CD4-positive, alpha-beta T cell treated with Interleukin-15 for 1 hour (primary cell): Measurements from ENCODE around the gene DIP2C.
"Not testable (repeated sequence)": the region's sequence is repeated elsewhere in the genome, so short reads cannot be mapped to it uniquely, and the experiment has no call there.

Experiments
- DNase-seq: peaks from one replicate; pipeline ENCODE4 v3.0.0-alpha.2; 2020

DIP2C gene

DNA sequence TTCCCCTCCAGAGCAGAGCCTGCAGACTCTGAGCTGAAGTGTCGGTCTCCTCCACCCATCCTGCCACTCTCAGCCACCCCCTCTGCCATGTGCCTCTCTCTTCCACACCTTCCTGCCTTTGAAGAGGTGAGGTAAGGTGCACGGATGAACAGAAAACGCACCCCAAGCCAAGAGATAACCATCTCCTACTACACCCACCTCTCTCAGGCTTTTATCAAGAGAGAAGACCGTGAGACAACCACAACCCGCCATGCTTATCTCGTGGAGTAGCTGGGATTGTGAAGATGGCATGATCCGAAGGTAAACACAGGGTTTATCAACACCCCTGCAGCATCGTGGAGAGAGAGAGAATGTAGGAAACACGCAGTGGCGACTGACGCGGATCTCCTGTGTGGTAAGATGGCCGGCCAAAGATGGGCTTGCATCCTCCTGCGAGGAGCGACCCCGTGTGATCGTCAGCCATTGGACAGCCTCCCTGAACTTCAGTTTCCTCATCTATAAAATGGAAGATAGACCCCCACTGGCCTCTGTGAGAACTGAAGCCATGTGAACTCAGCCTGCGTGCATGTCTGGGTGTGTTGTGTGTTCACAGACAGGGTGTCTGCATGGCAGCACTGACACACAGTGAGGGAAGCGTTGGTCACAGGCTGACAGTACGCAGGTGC lies 219.0 kb downstream of the DIP2C start:
- peak; percentile 51 for DNase-seq

DNA sequence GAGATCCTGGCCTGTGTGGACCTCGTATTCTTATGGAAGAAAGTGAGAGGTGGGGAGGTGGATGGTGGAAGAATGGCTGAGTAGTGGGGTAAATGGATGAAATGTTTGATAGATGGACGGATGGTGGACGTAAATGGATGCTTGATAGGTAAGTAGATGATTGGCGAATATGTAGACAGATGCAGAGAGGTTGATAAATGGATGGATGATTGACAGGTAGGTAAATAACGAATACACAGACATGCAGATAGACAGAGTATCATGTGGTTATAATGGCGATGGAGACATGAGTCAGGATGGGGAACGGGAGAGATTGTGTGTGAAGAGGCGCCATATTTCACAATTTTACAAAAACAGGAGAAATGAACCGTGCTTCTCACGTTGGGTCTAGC lies 219.5 kb downstream of the DIP2C start:
- DNase-seq = no peak

- no peak for DNase-seq
These were observed 229.7 kb downstream of the DIP2C start for GRCh38 chr10:459743-460142.

DNA sequence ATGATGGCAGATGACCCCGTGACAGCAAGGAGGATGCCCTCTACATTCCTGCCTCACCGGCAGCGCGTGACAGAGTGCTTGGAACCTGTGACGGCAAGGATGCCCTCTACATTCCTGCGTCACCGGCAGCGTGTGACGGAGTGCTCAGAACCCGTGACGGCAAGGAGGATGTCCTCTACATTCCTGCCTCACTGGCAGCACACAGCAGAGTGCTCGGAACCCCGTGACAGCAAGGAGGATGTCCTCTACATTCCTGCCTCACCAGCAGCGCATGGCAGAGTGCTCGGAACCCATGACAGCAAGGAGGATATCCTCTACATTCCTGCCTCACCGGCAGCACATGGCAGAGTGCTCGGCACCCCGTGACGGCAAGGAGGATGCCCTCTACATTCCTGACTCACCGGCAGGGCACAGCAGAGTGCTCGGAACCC lies 231.0 kb downstream of the DIP2C start:
- no peak for DNase-seq

- DNase-seq = no peak
These were observed 233.0 kb downstream of the DIP2C start for GRCh38 chr10:456486-456885.

DNA sequence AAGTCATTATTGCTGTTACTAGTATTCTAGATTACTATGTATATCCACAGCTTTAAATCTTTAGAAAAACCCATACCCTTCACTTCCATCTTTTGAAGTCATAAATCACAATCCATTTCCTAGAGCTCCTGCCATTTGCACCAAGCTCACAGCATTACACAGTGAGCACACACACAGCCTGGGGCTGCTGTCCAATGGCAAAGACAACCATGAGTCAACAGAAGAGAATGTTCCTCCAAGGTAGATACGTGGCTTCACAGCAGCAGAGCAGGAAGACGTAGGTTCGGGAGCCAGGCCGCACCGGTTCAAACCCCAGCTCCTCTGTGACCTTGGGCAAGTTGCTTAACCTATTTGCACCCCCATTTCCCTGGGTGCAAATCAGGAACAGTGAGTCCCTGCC lies 234.6 kb downstream of the DIP2C start:
- DNase-seq = no peak

- DNase-seq = no peak
These were observed 235.8 kb downstream of the DIP2C start for GRCh38 chr10:453647-454046.

DNA sequence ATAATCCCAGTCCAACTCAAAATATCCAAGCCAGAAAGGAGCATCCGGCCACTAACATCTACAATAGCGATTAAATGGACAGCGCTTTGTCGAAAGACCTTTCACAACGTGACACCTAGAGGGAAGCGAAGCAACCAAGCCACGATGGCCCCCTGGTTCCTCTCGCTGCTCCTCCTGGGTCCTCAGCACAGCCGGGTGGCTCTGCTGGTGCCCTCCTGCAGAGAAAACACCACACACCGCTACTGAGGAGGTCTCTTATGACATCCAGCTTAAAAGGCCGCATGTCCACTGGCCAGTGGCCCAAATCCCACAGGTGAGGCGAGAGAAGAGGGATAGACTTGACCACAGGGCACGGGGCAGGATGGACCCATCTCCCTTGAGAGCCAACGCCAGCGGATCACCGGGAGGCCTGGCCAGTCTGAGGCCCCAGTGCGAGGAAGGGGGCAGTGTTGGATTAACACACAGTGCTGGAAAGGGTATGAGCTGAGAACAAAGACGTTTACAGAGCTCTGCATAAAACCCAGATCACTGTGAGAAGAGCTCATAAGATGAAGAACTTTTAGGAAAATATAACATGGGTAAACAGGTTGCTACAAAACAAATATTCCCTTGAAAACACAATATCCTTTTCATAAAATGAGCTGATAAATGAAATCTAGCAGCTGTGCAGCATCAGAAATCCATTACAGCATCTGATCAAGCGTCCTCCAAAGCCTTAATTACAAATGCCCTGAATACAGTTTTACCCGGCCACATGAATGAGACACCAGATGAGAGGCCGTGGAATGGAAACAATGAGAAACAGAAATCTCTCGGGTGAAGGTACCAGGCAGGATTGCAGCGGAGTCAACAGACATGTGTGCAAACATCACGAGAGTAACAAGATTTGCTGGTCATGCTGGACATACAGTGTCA lies 236.7 kb downstream of the DIP2C start:
- no peak for DNase-seq

- no peak for DNase-seq
These were observed 237.6 kb downstream of the DIP2C start for GRCh38 chr10:451856-452255.

- peak; percentile 66 for DNase-seq
These were observed 238.4 kb downstream of the DIP2C start for GRCh38 chr10:451021-451471.

DNA sequence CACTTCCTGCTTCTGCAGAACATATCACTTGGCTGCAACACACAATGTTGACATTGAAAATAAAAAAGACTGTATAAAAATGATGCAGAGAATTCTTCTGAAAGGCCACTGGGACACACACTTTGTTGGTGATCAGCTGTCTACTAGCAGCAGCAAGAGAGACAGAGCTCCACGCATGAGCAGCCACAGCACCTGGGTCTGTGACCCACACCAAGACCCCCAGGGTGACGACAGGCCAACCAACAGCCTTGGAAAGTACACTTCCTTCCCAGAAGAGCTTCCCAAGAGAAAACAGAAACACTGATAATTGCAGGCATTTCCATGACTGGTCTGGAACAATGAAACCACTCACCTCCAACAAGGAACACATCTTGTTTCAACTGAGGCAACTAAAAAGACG lies 239.0 kb downstream of the DIP2C start:
- DNase-seq = no peak

DNA sequence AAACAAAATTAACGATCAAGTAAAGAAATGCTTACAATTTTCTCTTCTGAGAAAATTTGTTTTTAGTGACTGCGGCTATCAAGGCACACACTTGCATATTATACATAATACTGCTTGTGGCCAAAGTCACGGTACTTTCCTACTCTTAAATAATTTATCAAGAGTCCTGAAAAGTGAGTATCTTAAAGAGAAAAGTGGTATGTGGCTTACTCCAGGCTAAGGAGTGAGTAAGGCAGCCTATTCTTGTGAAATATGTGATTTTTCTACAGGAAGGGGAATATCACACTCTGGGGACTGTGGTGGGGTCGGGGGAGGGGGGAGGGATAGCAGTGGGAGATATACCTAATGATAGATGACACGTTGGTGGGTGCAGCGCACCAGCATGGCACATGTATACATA lies 240.1 kb downstream of the DIP2C start:
- DNase-seq = not testable (repeated sequence)

- no peak for DNase-seq
These were observed 246.0 kb downstream of the DIP2C start for GRCh38 chr10:443459-443858.

- DNase-seq = no peak
These were observed 247.3 kb downstream of the DIP2C start for GRCh38 chr10:442209-442608.

DNA sequence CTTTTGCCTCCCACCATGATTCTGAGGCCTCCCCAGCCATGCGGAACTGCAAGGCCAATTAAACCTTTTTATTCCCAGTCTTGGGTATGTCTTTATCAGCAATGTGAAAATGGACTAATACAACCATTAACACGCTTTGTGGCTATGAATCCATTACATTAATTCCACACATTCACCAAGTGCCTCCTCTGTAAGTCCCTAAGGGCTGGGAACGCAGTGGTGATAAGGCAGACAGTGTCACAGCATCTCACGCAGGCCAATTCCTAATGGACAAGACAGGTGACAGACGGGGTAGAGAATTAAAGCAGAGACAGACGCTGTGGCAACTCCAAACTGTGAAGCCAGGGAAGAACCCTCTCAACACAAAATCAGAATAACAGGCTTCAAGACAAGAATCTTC lies 247.8 kb downstream of the DIP2C start:
- DNase-seq = no peak

- DNase-seq = no peak
These were observed 249.3 kb downstream of the DIP2C start for GRCh38 chr10:440127-440526.

- DNase-seq = no peak
These were observed 251.6 kb downstream of the DIP2C start for GRCh38 chr10:437698-438490.

GRCh38 chr10:436911-437665 lies 252.4 kb downstream of the DIP2C start:
- DNase-seq = no peak

GRCh38 chr10:436013-436697 lies 253.3 kb downstream of the DIP2C start:
- DNase-seq = no peak

- DNase-seq = no peak
These were observed 254.1 kb downstream of the DIP2C start for GRCh38 chr10:435397-435796.

DNA sequence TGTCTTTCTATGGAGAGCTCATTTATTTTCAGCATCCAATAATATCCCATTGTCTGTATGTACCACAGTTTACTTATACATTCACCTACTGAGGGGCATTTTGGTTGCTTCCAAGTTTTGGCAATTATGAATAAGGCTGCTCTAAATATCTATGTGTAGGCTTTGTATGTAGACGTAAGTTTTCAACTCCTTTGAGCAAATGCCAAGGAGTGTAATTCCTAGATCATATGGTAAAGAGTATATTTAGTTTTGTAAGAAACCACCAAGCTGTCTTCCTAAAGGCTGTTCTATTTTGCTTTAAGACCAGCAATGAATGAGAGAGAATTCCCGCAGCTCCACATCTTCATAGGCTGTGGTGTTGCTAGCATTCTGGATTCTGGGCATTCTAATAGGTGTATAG lies 259.8 kb downstream of the DIP2C start:
- DNase-seq = no peak
